ENCODE data around the gene SSBP1.

GRCh38 chr7:141742229-141742628, 4.1 kb downstream of the SSBP1 start:
- TF ChIP-seq EP300 (IDR thresholded peaks at IDR 0.05) (no peak), POLR2A (IDR thresholded peaks at IDR 0.05) (no peak)

Measured in ovary (tissue), 1 donor.